Endothelial cell of umbilical vein (primary cell): ENCODE results near the gene GRIK3.

Experiments
- EZH2 ChIP-seq: IDR thresholded peaks from 2 replicates; pipeline ENCODE4 v1.6.1; 2012; ENCODE audit warnings: borderline replicate concordance, low read depth, mild to moderate bottlenecking, moderate library complexity, low read length, inconsistent platforms; ENCODE audit not compliant: severe bottlenecking
- FOS ChIP-seq: IDR thresholded peaks from 2 replicates; pipeline ENCODE4 v1.6.1; 2011; ENCODE audit warnings: mild to moderate bottlenecking, low read length, moderate library complexity, borderline replicate concordance; ENCODE audit not compliant: insufficient read depth
- JUN ChIP-seq: IDR thresholded peaks from 2 replicates; pipeline ENCODE4 v1.6.1; 2011; ENCODE audit warnings: borderline replicate concordance, low read depth; ENCODE audit not compliant: insufficient read length, insufficient read depth
- MYC ChIP-seq: IDR thresholded peaks from one replicate; pipeline ENCODE4 v1.6.1; 2011; ENCODE audit warnings: mild to moderate bottlenecking, low read depth, low read length
- POLR2A ChIP-seq: IDR thresholded peaks from 2 replicates; pipeline ENCODE4 v1.6.1; 2012; ENCODE audit warnings: low read depth, mild to moderate bottlenecking, control low read depth, low read length
- TF ChIP-seq, protein P1 (sequence below), 2 donors: IDR thresholded peaks; 1 replicate in 1 of 2; 2 replicates in 1 of 2; pipeline ENCODE4 v1.5.1; 2011; ENCODE audit warnings: low read length in 2 of 2, mild to moderate bottlenecking in 2 of 2, moderate library complexity in 2 of 2, control low read depth in 1 of 2, inconsistent platforms in 1 of 2, low read depth in 1 of 2; ENCODE audit not compliant: insufficient read depth in 1 of 2; ENCODE audit errors: extremely low read depth in 1 of 2
- TF ChIP-seq, protein P2 (sequence below): IDR thresholded peaks from 2 replicates; pipeline ENCODE4 v1.6.1; 2011; ENCODE audit not compliant: insufficient read depth, insufficient read length

DNA sequence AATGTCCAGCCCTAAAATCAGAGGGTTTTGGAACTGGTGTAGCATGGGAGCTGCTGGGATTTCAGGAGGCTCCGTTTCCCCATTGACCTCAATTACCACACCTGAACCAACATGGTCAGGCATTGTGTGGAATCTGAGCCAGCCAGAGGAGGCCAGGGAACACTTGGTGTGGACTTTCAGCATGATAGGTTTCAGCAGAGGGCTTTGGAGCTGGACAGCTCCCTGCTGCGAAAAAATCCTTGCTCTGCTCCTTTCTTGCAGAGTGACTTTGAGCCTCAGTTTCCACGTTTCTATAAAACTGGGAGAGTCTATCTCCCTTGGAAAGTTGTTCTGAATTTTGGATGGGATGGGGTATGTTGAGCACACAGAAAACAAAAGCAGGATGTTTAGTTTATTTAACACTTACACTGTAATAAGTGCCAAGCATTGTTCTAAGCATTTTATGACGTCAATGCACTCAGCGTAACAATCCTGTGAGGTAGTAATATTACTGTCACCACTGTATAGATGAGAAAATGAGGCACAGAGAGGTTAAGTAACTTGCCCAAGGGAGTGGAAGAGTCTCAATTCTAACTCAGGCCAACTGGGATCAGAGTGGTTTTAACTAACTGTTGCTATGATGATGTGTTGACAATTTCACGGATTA, 168.0 kb downstream of the GRIK3 start:
- TF ChIP-seq, protein P1, sequence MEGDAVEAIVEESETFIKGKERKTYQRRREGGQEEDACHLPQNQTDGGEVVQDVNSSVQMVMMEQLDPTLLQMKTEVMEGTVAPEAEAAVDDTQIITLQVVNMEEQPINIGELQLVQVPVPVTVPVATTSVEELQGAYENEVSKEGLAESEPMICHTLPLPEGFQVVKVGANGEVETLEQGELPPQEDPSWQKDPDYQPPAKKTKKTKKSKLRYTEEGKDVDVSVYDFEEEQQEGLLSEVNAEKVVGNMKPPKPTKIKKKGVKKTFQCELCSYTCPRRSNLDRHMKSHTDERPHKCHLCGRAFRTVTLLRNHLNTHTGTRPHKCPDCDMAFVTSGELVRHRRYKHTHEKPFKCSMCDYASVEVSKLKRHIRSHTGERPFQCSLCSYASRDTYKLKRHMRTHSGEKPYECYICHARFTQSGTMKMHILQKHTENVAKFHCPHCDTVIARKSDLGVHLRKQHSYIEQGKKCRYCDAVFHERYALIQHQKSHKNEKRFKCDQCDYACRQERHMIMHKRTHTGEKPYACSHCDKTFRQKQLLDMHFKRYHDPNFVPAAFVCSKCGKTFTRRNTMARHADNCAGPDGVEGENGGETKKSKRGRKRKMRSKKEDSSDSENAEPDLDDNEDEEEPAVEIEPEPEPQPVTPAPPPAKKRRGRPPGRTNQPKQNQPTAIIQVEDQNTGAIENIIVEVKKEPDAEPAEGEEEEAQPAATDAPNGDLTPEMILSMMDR (IDR thresholded peaks at IDR 0.05; ENCODE audit: extremely low read depth in 1 of 2, insufficient read depth in 1 of 2, low read depth in 1 of 2, low read length in 2 of 2) = no peak
- no peak for TF ChIP-seq FOS
- TF ChIP-seq, protein P2, sequence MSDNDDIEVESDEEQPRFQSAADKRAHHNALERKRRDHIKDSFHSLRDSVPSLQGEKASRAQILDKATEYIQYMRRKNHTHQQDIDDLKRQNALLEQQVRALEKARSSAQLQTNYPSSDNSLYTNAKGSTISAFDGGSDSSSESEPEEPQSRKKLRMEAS = no peak
- no peak for TF ChIP-seq JUN
- TF ChIP-seq POLR2A = no peak
- no peak for TF ChIP-seq EZH2
- no peak for TF ChIP-seq MYC
